Ovary (tissue), 9 donors: Measurements from ENCODE around the gene IPP. TPM values are rescaled to one million over a fixed set of nuclear protein-coding genes. Genes with fewer than 3 reads are reported as not detected.
"Not testable (repeated sequence)": the region's sequence is repeated elsewhere in the genome, so short reads cannot be mapped to it uniquely, and the experiment has no call there.

ENCODE experiments used
- DNase-seq, 5 donors: peaks; one replicate each; pipeline ENCODE4 v3.0.0-alpha.2; 2019 to 2020
- H3K27ac ChIP-seq, 2 donors: fragments of 200-600 bp; one replicate each; pipeline versions ENCODE4 v1.5.1 to v1.8.0; 2019 to 2022
- H3K27me3 ChIP-seq: fragments of 200-600 bp; one replicate; pipeline ENCODE4 v1.8.0; 2022
- H3K36me3 ChIP-seq: fragments of 200-600 bp; sonication (generic); one replicate; pipeline ENCODE4 v1.5.1; 2019
- H3K4me1 ChIP-seq: one replicate; pipeline ENCODE4 v1.8.1; 2013; ENCODE audit warnings: mild to moderate bottlenecking, moderate library complexity; ENCODE audit not compliant: insufficient read depth
- H3K4me3 ChIP-seq: fragments of 200-600 bp; sonication (generic); one replicate; pipeline ENCODE4 v1.5.1; 2017
- H3K9me3 ChIP-seq, 2 donors: fragments of 200-600 bp in 1 of 2; sonication (generic) in 1 of 2; one replicate each; pipeline versions ENCODE4 v1.5.1 to v1.8.1; 2013 to 2019; ENCODE audit warnings: mild to moderate bottlenecking in 1 of 2, moderate library complexity in 1 of 2
- CTCF ChIP-seq, 3 donors: fragments of 450-650 bp in 2 of 3; fragments of 200-600 bp in 1 of 3; IDR thresholded peaks; one replicate each; pipeline versions ENCODE4 v1.5.1 to v1.8.0; 2016 to 2022; ENCODE audit warnings: antibody characterized with exemption in 3 of 3, mild to moderate bottlenecking in 1 of 3
- EP300 ChIP-seq: sonication (generic); formaldehyde crosslinking; IDR thresholded peaks from one replicate; pipeline ENCODE4 v1.6.1; 2017; ENCODE audit warnings: antibody characterized with exemption
- POLR2A ChIP-seq: fragments of 450-650 bp; IDR thresholded peaks from one replicate; pipeline ENCODE4 v1.6.1; 2017; ENCODE audit warnings: antibody characterized with exemption, mild to moderate bottlenecking, moderate library complexity
- WGBS, 3 donors: extraction: QIAGEN DNeasy Blood & Tissue Kit in 1 of 3; methylation state at CpG; one replicate each; pipeline versions ENCODE4 v1.1.5 to v1.1.7; 2013 to 2017; 5-methylcytosine and 5-hydroxymethylcytosine counted together
- intact Hi-C, 4 donors: fragments of 100-400 bp; cut with DNase I; formaldehyde crosslinking; loops; one replicate each; pipeline versions ENCODE4 v1.11.0 to v1.15.1; 2022 to 2023
- polyA plus RNA-seq, 2 donors: library from polyadenylated mRNA; stranded (reverse); fragments of 200-250 nt in 1 of 2; fragments of 350-450 nt in 1 of 2; fragmentation: Illumina TruSeq in 1 of 2; extraction: RNeasy Lipid Tissue Mini Kit (QIAGEN cat#74804) in 1 of 2; gene quantifications; one replicate each; pipeline ENCODE4 v1.2.3, GENCODE V29; 2013 to 2014
- total RNA-seq, 7 donors: library from RNA; depleted of rRNA in 2 of 7; stranded (reverse); fragments of >200 nt in 2 of 7; fragmentation: NEBNext Ultra II Directional in 3 of 7; extraction: Animal tissue kit (Norgen Biotek cat#: 25700) in 3 of 7; gene quantifications; one replicate each; pipeline versions ENCODE4 v1.1.0 to v1.2.4, GENCODE V29; 2016 to 2023
- donor health status: DM: no; HTN: no; CAD: no; lungs with moderate emphysema.
- donor health status: DM: no; HTN: no; CAD: no.
- donor health status: Bipolar disorder and iron deficiency.
- donor health status: DM: yes; HTN: yes; CAD: no.
- donor health status: DM: no; HTN: no; CAD: no.
- donor health status: DM: yes; HTN: yes; CAD: no.

The IPP gene
- total and polyA plus RNA-seq, 9 donors = 7.7 to 23.8 (median 19.1) TPM

GRCh38 chr1:45677751-45678245, 72.7 kb downstream of the IPP start:
- 66 to 78% (median 76%) methylated on average over 3 of the region's 3 CpGs for WGBS, 3 donors
- H3K4me1 ChIP-seq = peaks cover 7% of the 10 kb centered on the region

GRCh38 chr1:45676553-45676952, 73.9 kb downstream of the IPP start:
- H3K36me3 ChIP-seq, H3K27ac ChIP-seq, DNase-seq, intact Hi-C loops, H3K4me3 ChIP-seq, H3K4me1 ChIP-seq, H3K9me3 ChIP-seq, H3K27me3 ChIP-seq: not testable (repeated sequence)
- 88 to 91% (median 90%) methylated on average over 7 of the region's 7 CpGs for WGBS, 3 donors

More at GRCh38 chr1:45677751-45678245, 72.7 kb downstream of the IPP start:
- Histone ChIP-seq H3K27ac (no peak overlapping the region), H3K9me3 (no peaks in the 10 kb centered on the region), H3K27me3 (no peaks in the 10 kb centered on the region), H3K36me3 (no peaks in the 10 kb centered on the region), H3K4me3 (no peak overlapping the region)
- TF ChIP-seq EP300 (no peak), POLR2A (no peak), CTCF (IDR thresholded peaks at IDR 0.05) (no peak)
- DNase-seq = no peak
- intact Hi-C loops = no loop called here

- no peak for DNase-seq
- WGBS, 3 donors = 82 to 83% (median 83%) methylated on average over 5 of the region's 5 CpGs
- Histone ChIP-seq H3K4me3 (no peak overlapping the region), H3K27ac (no peak overlapping the region), H3K36me3 (no peaks in the 10 kb centered on the region), H3K9me3 (no peaks in the 10 kb centered on the region), H3K4me1 (peaks cover 7% of the 10 kb centered on the region), H3K27me3 (no peaks in the 10 kb centered on the region)
- intact Hi-C loops = no loop called here
- TF ChIP-seq EP300 (no peak), POLR2A (no peak), CTCF (IDR thresholded peaks at IDR 0.05) (no peak)
These were observed 76.0 kb downstream of the IPP start for GRCh38 chr1:45674478-45674877.

- H3K4me1 ChIP-seq = peaks cover 3% of the 10 kb centered on the region
- H3K4me3 ChIP-seq = no peak overlapping the region
- H3K27ac ChIP-seq = no peak overlapping the region
- intact Hi-C loops = no loop called here
- no peak for DNase-seq
- TF ChIP-seq CTCF (IDR thresholded peaks at IDR 0.05) = no peak
- WGBS, 3 donors = 96 to 98% (median 97%) methylated on average over 4 of the region's 4 CpGs
- no peaks in the 10 kb centered on the region for H3K27me3 ChIP-seq
- H3K36me3 ChIP-seq = no peaks in the 10 kb centered on the region
- H3K9me3 ChIP-seq = no peaks in the 10 kb centered on the region
These were observed 76.5 kb downstream of the IPP start for GRCh38 chr1:45673956-45674355.

- Histone ChIP-seq H3K27ac (no peak overlapping the region), H3K4me3 (no peak overlapping the region), H3K27me3 (no peaks in the 10 kb centered on the region), H3K9me3 (no peaks in the 10 kb centered on the region), H3K4me1 (peaks cover 9% of the 10 kb centered on the region), H3K36me3 (no peaks in the 10 kb centered on the region)
- WGBS, 3 donors = 75 to 83% (median 81%) methylated on average over 6 of the region's 6 CpGs
- DNase-seq = no peak
- intact Hi-C loops = no loop called here
- no peak for TF ChIP-seq CTCF (IDR thresholded peaks at IDR 0.05)
- TF ChIP-seq POLR2A = no peak
- TF ChIP-seq EP300 = no peak
These were observed 80.4 kb downstream of the IPP start for GRCh38 chr1:45669859-45670655.
